IMR-90 (cell line): ENCODE data around the gene CBFA2T3. TPM values are rescaled to one million over a fixed set of nuclear protein-coding genes. Genes with fewer than 3 reads are reported as not detected.

Experiments used
- ATAC-seq: fragments of 200-7000 bp; cut with Tn5 transposase; 2 replicates; pipeline ENCODE4 v1.9.1; 2020; ENCODE audit warnings: low read depth, mild to moderate bottlenecking, moderate library complexity
- BruUV-seq: library from RNA; stranded (reverse); fragments of 400-500 nt; replicated peaks from 2 replicates; lab custom pipeline; 2021; lab: Mats Ljungman, UMichigan
- CTCF ChIA-PET: fragments of 300-600 bp; formaldehyde crosslinking; extraction: SDS; loops from one replicate; lab custom pipeline; 2021; ENCODE audit warnings: antibody characterized with exemption; lab: Yijun Ruan, JAX
- POLR2A ChIA-PET: fragments of 300-600 bp; sonication (Branson Sonifier 250); formaldehyde crosslinking; loops from one replicate; lab custom pipeline; 2022; ENCODE audit warnings: antibody characterized with exemption; ENCODE audit not compliant: unreplicated experiment; lab: Charles Lee
- DNase-seq: peaks from one replicate; pipeline ENCODE4 v3.0.0; 2013
- H2AFZ ChIP-seq: replicated peaks from 2 replicates; pipeline ENCODE3; 2013; ENCODE audit warnings: low read length, mild to moderate bottlenecking; ENCODE audit not compliant: poor library complexity
- H2AK5ac ChIP-seq: 2 replicates; pipeline ENCODE4 v1.6.1; 2013; ENCODE audit warnings: low read depth, low read length, inconsistent platforms
- H2AK9ac ChIP-seq: replicated peaks from 2 replicates; pipeline ENCODE3; 2013; ENCODE audit warnings: mild to moderate bottlenecking, low read depth, low read length, moderate library complexity; ENCODE audit not compliant: poor library complexity
- H2BK120ac ChIP-seq: 2 replicates; pipeline ENCODE4 v1.6.1; 2013; ENCODE audit warnings: low read depth, low read length, inconsistent platforms
- H2BK15ac ChIP-seq: 3 replicates; pipeline ENCODE4 v1.6.1; 2013; ENCODE audit warnings: low read depth, low read length, inconsistent platforms
- H2BK20ac ChIP-seq: 2 replicates; pipeline ENCODE4 v1.6.1; 2013; ENCODE audit warnings: low read depth, mild to moderate bottlenecking, inconsistent platforms, low read length, moderate library complexity
- H2BK5ac ChIP-seq: 2 replicates; pipeline ENCODE4 v1.6.1; 2013; ENCODE audit warnings: mild to moderate bottlenecking, low read depth, low read length, inconsistent platforms; ENCODE audit not compliant: poor library complexity, severe bottlenecking
- H3K14ac ChIP-seq: replicated peaks from 2 replicates; pipeline ENCODE4 v1.6.1; 2013; ENCODE audit warnings: low read depth, low read length, inconsistent platforms
- H3K18ac ChIP-seq: 2 replicates; pipeline ENCODE4 v1.6.1; 2013; ENCODE audit warnings: low read depth, low read length, control low read depth
- H3K23ac ChIP-seq: 2 replicates; pipeline ENCODE4 v1.6.1; 2013; ENCODE audit warnings: low read depth, low read length, inconsistent platforms
- H3K27ac ChIP-seq: 2 replicates; pipeline ENCODE4 v1.5.1; 2013; ENCODE audit warnings: mild to moderate bottlenecking, control low read depth, low read length; ENCODE audit not compliant: insufficient read depth
- H3K27me3 ChIP-seq: 2 replicates; pipeline ENCODE4 v1.6.1; 2013; ENCODE audit warnings: low read length; ENCODE audit not compliant: control insufficient read depth, insufficient read depth
- H3K36me3 ChIP-seq: 2 replicates; pipeline ENCODE4 v1.6.1; 2013; ENCODE audit warnings: low read length, mixed read lengths; ENCODE audit not compliant: control insufficient read depth, insufficient read depth
- H3K4ac ChIP-seq: 2 replicates; pipeline ENCODE4 v1.6.1; 2013; ENCODE audit warnings: low read depth, low read length, inconsistent platforms
- H3K4me1 ChIP-seq: 2 replicates; pipeline ENCODE4 v1.6.1; 2013; ENCODE audit warnings: low read length, mixed read lengths; ENCODE audit not compliant: control insufficient read depth, insufficient read depth
- H3K4me2 ChIP-seq: 2 replicates; pipeline ENCODE4 v1.6.1; 2013; ENCODE audit warnings: low read depth, mild to moderate bottlenecking, control low read depth, low read length, moderate library complexity
- H3K4me3 ChIP-seq: 2 replicates; pipeline ENCODE4 v1.5.1; 2013; ENCODE audit warnings: low read depth, mild to moderate bottlenecking, control low read depth, low read length, moderate library complexity; ENCODE audit not compliant: insufficient read depth
- H3K56ac ChIP-seq: 2 replicates; pipeline ENCODE4 v1.6.1; 2013; ENCODE audit warnings: low read length, inconsistent platforms; ENCODE audit not compliant: insufficient read depth; ENCODE audit errors: extremely low read depth
- H3K79me1 ChIP-seq, 2 experiments: 2 replicates each; pipeline ENCODE4 v1.6.1; 2013; ENCODE audit warnings: low read length in 2 of 2, inconsistent platforms in 1 of 2, low read depth in 1 of 2
- H3K9ac ChIP-seq: 2 replicates; pipeline ENCODE4 v1.6.1; 2013; ENCODE audit warnings: low read depth, low read length, control low read depth
- H3K9me1 ChIP-seq: 2 replicates; pipeline ENCODE4 v1.6.1; 2013; ENCODE audit warnings: low read length, inconsistent platforms; ENCODE audit not compliant: insufficient read depth
- H3K9me3 ChIP-seq: 2 replicates; pipeline ENCODE4 v1.6.1; 2013; ENCODE audit warnings: low read length; ENCODE audit not compliant: control insufficient read depth, insufficient read depth
- H4K20me1 ChIP-seq: 2 replicates; pipeline ENCODE4 v1.6.1; 2013; ENCODE audit warnings: low read length, inconsistent platforms; ENCODE audit not compliant: insufficient read depth
- H4K5ac ChIP-seq: 2 replicates; pipeline ENCODE4 v1.6.1; 2013; ENCODE audit warnings: mild to moderate bottlenecking, low read depth, low read length, control low read depth
- H4K8ac ChIP-seq, 2 experiments: 2 replicates each; pipeline ENCODE4 v1.6.1; 2013; ENCODE audit warnings: low read depth in 2 of 2, low read length in 2 of 2, control low read depth in 1 of 2, inconsistent platforms in 1 of 2
- H4K91ac ChIP-seq: 2 replicates; pipeline ENCODE4 v1.6.1; 2013; ENCODE audit warnings: low read depth, low read length, inconsistent platforms; ENCODE audit not compliant: insufficient read depth
- CHD1 ChIP-seq: IDR thresholded peaks from 2 replicates; pipeline ENCODE4 v1.6.1; 2012; ENCODE audit warnings: low read depth, low read length, improper control_type of control experiment
- MAZ ChIP-seq: IDR thresholded peaks from 2 replicates; pipeline ENCODE4 v1.6.1; 2012; ENCODE audit warnings: low read depth, mild to moderate bottlenecking, low read length, improper control_type of control experiment, moderate library complexity, borderline replicate concordance
- SMC3 ChIP-seq: fragments of 150-350 bp; IDR thresholded peaks from 2 replicates; pipeline ENCODE4 v1.6.1; 2016; ENCODE audit warnings: low read depth, mild to moderate bottlenecking, antibody characterized with exemption, low read length, moderate library complexity
- WGBS, 2 experiments: methylation state at CpG; one replicate each; pipeline versions ENCODE4 v1.1.5 to v1.1.7; 2013; ENCODE audit warnings: missing lambda C conversion rate in 2 of 2; ENCODE audit not compliant: insufficient read length in 1 of 2; ENCODE audit errors: extremely low coverage in 2 of 2; 5-methylcytosine and 5-hydroxymethylcytosine counted together
- dilution Hi-C: fragments of 300-500 bp; cut with HindIII; formaldehyde crosslinking; loops from one replicate; pipeline ENCODE4 v1.14.3; 2018; ENCODE audit warnings: low sequenced_read_pairs; ENCODE audit not compliant: unreplicated experiment
- in situ Hi-C: fragments of 300-500 bp; cut with MboI; formaldehyde crosslinking; loops from 3 replicates; pipeline ENCODE4 v1.14.3; 2019; ENCODE audit warnings: low sequenced_read_pairs, inconsistent platforms, mixed read lengths
- intact Hi-C: fragments of 100-400 bp; cut with micrococcal nuclease; formaldehyde crosslinking; loops from 2 replicates; pipeline ENCODE4 v1.10.0; 2022
- polyA plus RNA-seq, 3 experiments: library from polyadenylated mRNA; depleted of rRNA; stranded (reverse); fragments of >200 nt; gene quantifications; 2 replicates each; pipeline ENCODE4 v1.2.3, GENCODE V29; 2012; ENCODE audit warnings: low replicate concordance in 1 of 3
- total RNA-seq: library from RNA; depleted of rRNA; stranded (reverse); fragments of >200 nt; gene quantifications from 2 replicates; pipeline ENCODE4 v1.2.3, GENCODE V29; 2012

Gene CBFA2T3
- total and polyA plus RNA-seq, 2 of the 4 experiments (the other 2 are of a cell fraction) = not detected

GRCh38 chr16:88872650-88873331, 104.2 kb downstream of the CBFA2T3 start:
- Histone ChIP-seq H3K9me1 (no peaks in the 10 kb centered on the region), H3K14ac (no peak overlapping the region), H3K23ac (no peak overlapping the region), H4K5ac (no peak overlapping the region), H2AK9ac (no peak overlapping the region), H3K4me3 (no peak overlapping the region), H3K36me3 (no peaks in the 10 kb centered on the region), H2BK5ac (no peak overlapping the region), H3K27me3 (peaks cover 66% of the 10 kb centered on the region), H2BK120ac (no peak overlapping the region), H2AFZ (no peak overlapping the region), H4K20me1 (no peaks in the 10 kb centered on the region), H3K79me1 (no peaks in the 10 kb centered on the region), H4K8ac (no peak overlapping the region), H3K4me1 (no peaks in the 10 kb centered on the region), H3K4me2 (no peak overlapping the region), H2BK20ac (no peak overlapping the region), H3K18ac (no peak overlapping the region), H2AK5ac (no peak overlapping the region), H3K4ac (no peak overlapping the region), H3K9ac (no peak overlapping the region), H3K56ac (no peak overlapping the region), H4K91ac (no peak overlapping the region), H2BK15ac (no peak overlapping the region), H3K27ac (no peak overlapping the region), H3K9me3 (no peaks in the 10 kb centered on the region)
- CTCF ChIA-PET = no interaction called here
- in situ Hi-C loops (no loop called here), intact Hi-C loops (no loop called here), dilution Hi-C loops (no loop called here)
- POLR2A ChIA-PET = no interaction called here
- no peak for DNase-seq
- TF ChIP-seq MAZ (no peak), CHD1 (no peak), SMC3 (no peak)
- no TSS peak for BruUV-seq
- no peak for ATAC-seq
- WGBS, 2 experiments = 66% methylated on average over 7 of the region's 25 CpGs; no CpG with 5 or more reads in 1 of the 2 experiments
